Loucy (cell line): Measurements from ENCODE around the gene HMSD.

ENCODE experiments used
- H2AFZ ChIP-seq: fragments of 200-600 bp; sonication (generic); 2 replicates; pipeline ENCODE4 v1.6.0; 2016; ENCODE audit warnings: antibody characterized with exemption, mild to moderate bottlenecking, low read length, moderate library complexity
- H3F3A ChIP-seq: fragments of 200-600 bp; 2 replicates; pipeline ENCODE4 v1.6.0; 2016; ENCODE audit warnings: antibody characterized with exemption, low read depth, mild to moderate bottlenecking
- H3K27me3 ChIP-seq: fragments of 200-600 bp; sonication (generic); 2 replicates; pipeline ENCODE4 v1.6.1; 2014; ENCODE audit warnings: low read length, mild to moderate bottlenecking; ENCODE audit not compliant: insufficient read depth, poor library complexity, severe bottlenecking
- H3K36me3 ChIP-seq: fragments of 200-600 bp; sonication (generic); 2 replicates; pipeline ENCODE4 v1.6.1; 2016; ENCODE audit warnings: low read length; ENCODE audit not compliant: insufficient read depth
- H3K4me1 ChIP-seq: fragments of 200-600 bp; sonication (generic); 2 replicates; pipeline ENCODE4 v1.5.1; 2014; ENCODE audit warnings: low read length, mild to moderate bottlenecking; ENCODE audit not compliant: insufficient read depth, poor library complexity, severe bottlenecking
- H3K4me2 ChIP-seq: fragments of 200-600 bp; sonication (generic); 2 replicates; pipeline ENCODE4 v1.6.0; 2014; ENCODE audit warnings: antibody characterized with exemption, low read length, low read depth, mild to moderate bottlenecking; ENCODE audit not compliant: poor library complexity, severe bottlenecking
- H3K4me3 ChIP-seq: fragments of 200-600 bp; sonication (generic); 2 replicates; pipeline ENCODE4 v1.5.1; 2014; ENCODE audit warnings: low read length, mild to moderate bottlenecking, mixed read lengths; ENCODE audit not compliant: poor library complexity, severe bottlenecking
- H3K79me2 ChIP-seq: fragments of 200-600 bp; sonication (generic); 2 replicates; pipeline ENCODE4 v1.6.1; 2014; ENCODE audit warnings: low read length; ENCODE audit not compliant: insufficient read depth
- H3K9ac ChIP-seq: fragments of 200-600 bp; sonication (generic); 2 replicates; pipeline ENCODE4 v1.6.0; 2014; ENCODE audit warnings: mild to moderate bottlenecking, low read depth, low read length, moderate library complexity; ENCODE audit not compliant: poor library complexity, severe bottlenecking
- H3K9me2 ChIP-seq: fragments of 200-600 bp; sonication (generic); replicated peaks from 2 replicates; pipeline ENCODE4 v1.6.1; 2016; ENCODE audit warnings: low read depth, low read length, mixed read lengths
- H3K9me3 ChIP-seq: fragments of 200-600 bp; sonication (generic); 2 replicates; pipeline ENCODE4 v1.6.1; 2014; ENCODE audit warnings: mild to moderate bottlenecking, antibody characterized with exemption, low read length, low read depth; ENCODE audit not compliant: insufficient read depth
- H4K20me1 ChIP-seq: fragments of 200-600 bp; sonication (generic); 2 replicates; pipeline ENCODE4 v1.6.0; 2014; ENCODE audit warnings: antibody characterized with exemption, low read length, mild to moderate bottlenecking; ENCODE audit not compliant: insufficient read depth, poor library complexity, severe bottlenecking
- CTCF ChIP-seq: fragments of 200-600 bp; sonication (generic); conservative IDR thresholded peaks from 2 replicates; pipeline ENCODE4 v1.5.1; 2014; ENCODE audit warnings: mild to moderate bottlenecking, antibody characterized with exemption, low read length
- EZH2phosphoT487 ChIP-seq: fragments of 200-600 bp; IDR thresholded peaks from 2 replicates; pipeline ENCODE4 v1.6.1; 2018; ENCODE audit warnings: antibody characterized with exemption, mild to moderate bottlenecking, moderate library complexity, borderline replicate concordance

The HMSD gene

GRCh38 chr18:63981719-63982118 lies 32.6 kb downstream of the HMSD start:
- H3K27me3 ChIP-seq = no peaks in the 10 kb centered on the region
- H4K20me1 ChIP-seq = no peaks in the 10 kb centered on the region
- no peak overlapping the region for H3K4me3 ChIP-seq
- no peak overlapping the region for H2AFZ ChIP-seq
- H3K36me3 ChIP-seq = peaks cover 7% of the 10 kb centered on the region; the same call in 1 of the 2 replicates
- no peaks in the 10 kb centered on the region for H3F3A ChIP-seq
- no peak for TF ChIP-seq CTCF
- no peak for TF ChIP-seq EZH2phosphoT487
- H3K79me2 ChIP-seq = no peaks in the 10 kb centered on the region
- H3K4me1 ChIP-seq = no peaks in the 10 kb centered on the region
- H3K9me2 ChIP-seq = no peaks in the 10 kb centered on the region
- no peak overlapping the region for H3K9ac ChIP-seq
- no peaks in the 10 kb centered on the region for H3K9me3 ChIP-seq
- H3K4me2 ChIP-seq = no peak overlapping the region

- no peaks in the 10 kb centered on the region for H3F3A ChIP-seq
- H3K9ac ChIP-seq = no peak overlapping the region
- H3K9me2 ChIP-seq = no peaks in the 10 kb centered on the region
- H3K79me2 ChIP-seq = no peaks in the 10 kb centered on the region
- H2AFZ ChIP-seq = no peak overlapping the region
- no peaks in the 10 kb centered on the region for H4K20me1 ChIP-seq
- no peaks in the 10 kb centered on the region for H3K9me3 ChIP-seq
- H3K4me2 ChIP-seq = no peak overlapping the region
- no peak for TF ChIP-seq EZH2phosphoT487
- no peak for TF ChIP-seq CTCF
- H3K27me3 ChIP-seq = no peaks in the 10 kb centered on the region
- peaks cover 7% of the 10 kb centered on the region; the same call in 1 of the 2 replicates for H3K36me3 ChIP-seq
- H3K4me1 ChIP-seq = no peaks in the 10 kb centered on the region
- H3K4me3 ChIP-seq = no peak overlapping the region
Observed at GRCh38 chr18:63982361-63982760, 33.3 kb downstream of the HMSD start.

GRCh38 chr18:63986885-63987284 lies 37.8 kb downstream of the HMSD start:
- no peaks in the 10 kb centered on the region for H3F3A ChIP-seq
- no peaks in the 10 kb centered on the region for H3K9me2 ChIP-seq
- no peak overlapping the region for H3K4me2 ChIP-seq
- no peak overlapping the region for H3K9ac ChIP-seq
- peaks cover 7% of the 10 kb centered on the region; the same call in 1 of the 2 replicates for H3K36me3 ChIP-seq
- no peaks in the 10 kb centered on the region for H3K4me1 ChIP-seq
- no peaks in the 10 kb centered on the region for H4K20me1 ChIP-seq
- no peaks in the 10 kb centered on the region for H3K27me3 ChIP-seq
- no peak overlapping the region for H2AFZ ChIP-seq
- H3K9me3 ChIP-seq = no peaks in the 10 kb centered on the region
- TF ChIP-seq EZH2phosphoT487 (no peak), CTCF (no peak)
- no peaks in the 10 kb centered on the region for H3K79me2 ChIP-seq
- H3K4me3 ChIP-seq = no peak overlapping the region
